Prostate gland (tissue), 2 donors: ENCODE results near the gene UBE2D2. TPM values are rescaled to one million over a fixed set of nuclear protein-coding genes. Genes with fewer than 3 reads are reported as not detected.

ENCODE experiments used
- DNase-seq: peaks from one replicate; pipeline ENCODE4 v3.0.0-alpha.2; 2019; ENCODE audit warnings: low spot score
- H3K27ac ChIP-seq, 2 donors: fragments of 200-600 bp; sonication (generic); 2 replicates each; pipeline ENCODE4 v1.5.1; 2017 to 2019
- H3K27me3 ChIP-seq: fragments of 200-600 bp; sonication (generic); replicated peaks from 2 replicates; pipeline ENCODE4 v1.5.1; 2019; ENCODE audit not compliant: insufficient read depth
- H3K36me3 ChIP-seq, 2 donors: fragments of 200-600 bp; sonication (generic); 1 replicate in 1 of 2; 2 replicates in 1 of 2; pipeline versions ENCODE4 v1.5.1 to v1.8.1; 2017 to 2019
- H3K4me1 ChIP-seq: fragments of 200-600 bp; sonication (generic); replicated peaks from 2 replicates; pipeline ENCODE4 v1.5.1; 2019
- H3K4me3 ChIP-seq, 2 donors: fragments of 200-600 bp; sonication (generic); 2 replicates each; pipeline ENCODE4 v1.5.1; 2017 to 2019
- H3K9me3 ChIP-seq: fragments of 200-600 bp; sonication (generic); 2 replicates; pipeline ENCODE4 v1.5.1; 2017
- CTCF ChIP-seq, 4 experiments: fragments of 200-600 bp in 2 of 4; fragments of 450-650 bp in 2 of 4; sonication (generic) in 2 of 4; IDR thresholded peaks; 1 replicate in 3 of 4; 2 replicates in 1 of 4; pipeline ENCODE4 v1.5.1; 2016 to 2019; ENCODE audit warnings: antibody characterized with exemption in 4 of 4, mild to moderate bottlenecking in 2 of 4, moderate library complexity in 2 of 4
- POLR2A ChIP-seq: fragments of 450-650 bp; IDR thresholded peaks from one replicate; pipeline ENCODE4 v1.6.1; 2016; ENCODE audit warnings: antibody characterized with exemption, mild to moderate bottlenecking
- POLR2AphosphoS5 ChIP-seq: sonication (generic); formaldehyde crosslinking; IDR thresholded peaks from one replicate; pipeline ENCODE4 v1.6.1; 2017; ENCODE audit warnings: antibody characterized with exemption
- WGBS: methylation state at CpG from one replicate; pipeline ENCODE4 v1.1.5; 2018; 5-methylcytosine and 5-hydroxymethylcytosine counted together
- intact Hi-C: fragments of 100-400 bp; cut with DNase I; formaldehyde crosslinking; loops from one replicate; pipeline ENCODE4 v1.14.2; 2022
- total RNA-seq, 2 donors: library from RNA; depleted of rRNA; stranded (reverse); fragments of >200 nt; gene quantifications; one replicate each; pipeline ENCODE4 v1.1.0, GENCODE V29; 2016

Gene UBE2D2
- total RNA-seq, 2 donors from 2014 or later = 90.3 to 96.3 TPM

GRCh38 chr5:139651853-139652787 lies 91.0 kb downstream of the UBE2D2 start:
- no peaks in the 10 kb centered on the region for H3K27me3 ChIP-seq
- no peaks in the 10 kb centered on the region for H3K9me3 ChIP-seq
- no peaks in the 10 kb centered on the region for H3K36me3 ChIP-seq
- H3K27ac ChIP-seq = peak overlapping the region; percentile 88 to 94
- intact Hi-C loops = no loop called here
- WGBS = 11% methylated on average over 23 of the region's 23 CpGs
- TF ChIP-seq CTCF (IDR thresholded peaks at IDR 0.05) = peak in 1 of 4 experiments; percentile 9
- no peak for TF ChIP-seq POLR2A
- peak; percentile 46 for TF ChIP-seq POLR2AphosphoS5
- peaks cover 41% of the 10 kb centered on the region for H3K4me1 ChIP-seq
- no peak overlapping the region for H3K4me3 ChIP-seq
- DNase-seq = peak; percentile 77

GRCh38 chr5:139652788-139653241 lies 91.7 kb downstream of the UBE2D2 start:
- Histone ChIP-seq H3K4me1 (peaks cover 47% of the 10 kb centered on the region), H3K27ac (peak overlapping the region; percentile 88 to 94)
- intact Hi-C loops = no loop called here

GRCh38 chr5:139653616-139654015 lies 92.5 kb downstream of the UBE2D2 start:
- TF ChIP-seq POLR2A = no peak
- no peak for TF ChIP-seq POLR2AphosphoS5
- no peak for TF ChIP-seq CTCF (IDR thresholded peaks at IDR 0.05)
- Histone ChIP-seq H3K9me3 (no peaks in the 10 kb centered on the region), H3K27ac (peak overlapping the region; percentile 22 to 94), H3K36me3 (no peaks in the 10 kb centered on the region), H3K4me3 (no peak overlapping the region), H3K27me3 (no peaks in the 10 kb centered on the region), H3K4me1 (peaks cover 53% of the 10 kb centered on the region)
- intact Hi-C loops = no loop called here
- 89% methylated on average over 5 of the region's 5 CpGs for WGBS
- DNase-seq = no peak

More at GRCh38 chr5:139652788-139653241, 91.7 kb downstream of the UBE2D2 start:
- no peak for DNase-seq
- Histone ChIP-seq H3K27me3 (no peaks in the 10 kb centered on the region), H3K36me3 (no peaks in the 10 kb centered on the region), H3K9me3 (no peaks in the 10 kb centered on the region), H3K4me3 (no peak overlapping the region)
- TF ChIP-seq POLR2A = no peak
- no peak for TF ChIP-seq CTCF (IDR thresholded peaks at IDR 0.05)
- no peak for TF ChIP-seq POLR2AphosphoS5
- 42% methylated on average over 5 of the region's 5 CpGs for WGBS

GRCh38 chr5:139654464-139654863 lies 93.3 kb downstream of the UBE2D2 start:
- intact Hi-C loops = no loop called here
- Histone ChIP-seq H3K27me3 (no peaks in the 10 kb centered on the region), H3K4me1 (peaks cover 61% of the 10 kb centered on the region), H3K27ac (peak overlapping the region; percentile 90 to 94), H3K4me3 (no peak overlapping the region), H3K36me3 (no peaks in the 10 kb centered on the region), H3K9me3 (no peaks in the 10 kb centered on the region)
- no peak for DNase-seq
- WGBS = 77% methylated on average over 3 of the region's 3 CpGs
- TF ChIP-seq CTCF (IDR thresholded peaks at IDR 0.05) (no peak), POLR2AphosphoS5 (no peak), POLR2A (no peak)
